CD4-positive, alpha-beta T cell treated with Interleukin-17A for 1 hour (primary cell): ENCODE measurements around the gene PHF12.
A peak's percentile ranks its signal among the peaks of the same experiment; 100 is the strongest.

Experiments
- DNase-seq: peaks from one replicate; pipeline ENCODE4 v3.0.0-alpha.2; 2020

PHF12 gene

GRCh38 chr17:28900986-28901726 lies 50.2 kb downstream of the PHF12 start:
- no peak for DNase-seq

GRCh38 chr17:28899212-28899815 lies 52.0 kb downstream of the PHF12 start:
- DNase-seq = no peak

GRCh38 chr17:28898527-28898955 lies 52.8 kb downstream of the PHF12 start:
- DNase-seq = no peak

GRCh38 chr17:28897769-28898526 lies 53.4 kb downstream of the PHF12 start:
- DNase-seq = peak; percentile 48

- DNase-seq = peak; percentile 68
Observed at GRCh38 chr17:28896884-28897768, 54.2 kb downstream of the PHF12 start, which contains the start of gene FLOT2. TSS of gene FLOT2 (minus strand) at chr17:28897733. CDS start at chr17:28897574, 159 bp downstream.

GRCh38 chr17:28896491-28896883 lies 54.8 kb downstream of the PHF12 start:
- no peak for DNase-seq

GRCh38 chr17:28895794-28896447 lies 55.4 kb downstream of the PHF12 start:
- no peak for DNase-seq

- DNase-seq = peak; percentile 29
Observed at GRCh38 chr17:28893248-28894183, 57.8 kb downstream of the PHF12 start.

GRCh38 chr17:28892024-28892423 lies 59.3 kb downstream of the PHF12 start:
- no peak for DNase-seq

- DNase-seq = no peak
Observed at GRCh38 chr17:28891201-28891600, 60.1 kb downstream of the PHF12 start.

GRCh38 chr17:28889996-28890395 lies 61.3 kb downstream of the PHF12 start:
- no peak for DNase-seq

GRCh38 chr17:28888832-28889231 lies 62.5 kb downstream of the PHF12 start:
- DNase-seq = no peak

GRCh38 chr17:28887871-28888471 lies 63.3 kb downstream of the PHF12 start:
- DNase-seq = no peak

GRCh38 chr17:28885951-28886350 lies 65.4 kb downstream of the PHF12 start:
- DNase-seq = no peak

GRCh38 chr17:28885363-28885762 lies 66.0 kb downstream of the PHF12 start:
- DNase-seq = no peak

GRCh38 chr17:28883967-28884702 lies 67.2 kb downstream of the PHF12 start:
- no peak for DNase-seq

- no peak for DNase-seq
Observed at GRCh38 chr17:28882154-28882895, 69.0 kb downstream of the PHF12 start.

- DNase-seq = no peak
Observed at GRCh38 chr17:28881533-28882056, 69.7 kb downstream of the PHF12 start.

GRCh38 chr17:28880572-28880945 lies 70.8 kb downstream of the PHF12 start:
- no peak for DNase-seq
